Trophoblast cell (in vitro differentiated cells and primary cell): ENCODE results near the gene SLC66A3.

Experiments used
- DNase-seq, 2 donors: peaks; one replicate each; pipeline ENCODE4 v3.0.0-alpha.2; 2016
- H2AFZ ChIP-seq: 2 replicates; pipeline ENCODE4 v1.6.1; 2013; ENCODE audit warnings: low read length, moderate library complexity, mild to moderate bottlenecking; ENCODE audit not compliant: insufficient read depth, poor library complexity
- H2AK5ac ChIP-seq: 2 replicates; pipeline ENCODE4 v1.6.1; 2013; ENCODE audit warnings: mild to moderate bottlenecking, low read length
- H2BK120ac ChIP-seq: 2 replicates; pipeline ENCODE4 v1.6.1; 2013; ENCODE audit warnings: low read length, mild to moderate bottlenecking, moderate library complexity; ENCODE audit not compliant: insufficient read depth, poor library complexity
- H2BK12ac ChIP-seq: 2 replicates; pipeline ENCODE4 v1.6.1; 2013; ENCODE audit warnings: mild to moderate bottlenecking, low read length, moderate library complexity
- H2BK5ac ChIP-seq: 2 replicates; pipeline ENCODE4 v1.6.1; 2013; ENCODE audit warnings: low read length, low read depth, moderate library complexity, mild to moderate bottlenecking; ENCODE audit not compliant: poor library complexity
- H3K14ac ChIP-seq: 2 replicates; pipeline ENCODE4 v1.6.1; 2013; ENCODE audit warnings: mild to moderate bottlenecking, low read length
- H3K18ac ChIP-seq: 2 replicates; pipeline ENCODE4 v1.6.1; 2013; ENCODE audit warnings: mild to moderate bottlenecking, low read length
- H3K23ac ChIP-seq: 2 replicates; pipeline ENCODE4 v1.6.1; 2013; ENCODE audit warnings: low read length
- H3K27ac ChIP-seq: 2 replicates; pipeline ENCODE4 v1.5.1; 2013; ENCODE audit warnings: low read depth, mild to moderate bottlenecking, inconsistent platforms, low read length, moderate library complexity
- H3K27me3 ChIP-seq: 2 replicates; pipeline ENCODE4 v1.6.1; 2013; ENCODE audit warnings: inconsistent platforms, mild to moderate bottlenecking, low read length, moderate library complexity; ENCODE audit not compliant: insufficient read depth
- H3K36me3 ChIP-seq, 2 experiments: 1 replicate in 1 of 2; 2 replicates in 1 of 2; pipeline ENCODE4 v1.6.1; 2013; ENCODE audit warnings: low read length in 2 of 2, mild to moderate bottlenecking in 2 of 2, moderate library complexity in 1 of 2; ENCODE audit not compliant: insufficient read depth in 2 of 2, control insufficient read depth in 1 of 2
- H3K4ac ChIP-seq: 2 replicates; pipeline ENCODE4 v1.6.1; 2013; ENCODE audit warnings: low read depth, mild to moderate bottlenecking, low read length, moderate library complexity
- H3K4me1 ChIP-seq, 2 experiments: 1 replicate in 1 of 2; 2 replicates in 1 of 2; pipeline ENCODE4 v1.6.1; 2013; ENCODE audit warnings: low read length in 2 of 2, mild to moderate bottlenecking in 2 of 2, moderate library complexity in 1 of 2; ENCODE audit not compliant: insufficient read depth in 2 of 2, control insufficient read depth in 1 of 2
- H3K4me2 ChIP-seq: 2 replicates; pipeline ENCODE4 v1.6.1; 2013; ENCODE audit warnings: inconsistent platforms, mild to moderate bottlenecking, low read length, moderate library complexity
- H3K4me3 ChIP-seq: 2 replicates; pipeline ENCODE4 v1.5.1; 2013; ENCODE audit warnings: mild to moderate bottlenecking, low read depth, low read length, inconsistent platforms
- H3K79me1 ChIP-seq: one replicate; pipeline ENCODE4 v1.6.1; 2013; ENCODE audit warnings: low read length
- H3K79me2 ChIP-seq: 2 replicates; pipeline ENCODE4 v1.6.1; 2013; ENCODE audit warnings: low read length, mild to moderate bottlenecking; ENCODE audit not compliant: control insufficient read depth, insufficient read depth, poor library complexity
- H3K9ac ChIP-seq: 2 replicates; pipeline ENCODE4 v1.6.1; 2013; ENCODE audit warnings: mild to moderate bottlenecking, low read length
- H3K9me3 ChIP-seq: 2 replicates; pipeline ENCODE4 v1.6.1; 2013; ENCODE audit warnings: low read depth, mild to moderate bottlenecking, control low read depth, inconsistent platforms, low read length; ENCODE audit not compliant: insufficient read depth
- H4K12ac ChIP-seq: 2 replicates; pipeline ENCODE4 v1.6.1; 2013; ENCODE audit warnings: low read depth, mild to moderate bottlenecking, low read length, moderate library complexity
- H4K8ac ChIP-seq: 2 replicates; pipeline ENCODE4 v1.6.1; 2013; ENCODE audit warnings: low read depth, mild to moderate bottlenecking, low read length, moderate library complexity
- H4K91ac ChIP-seq: one replicate; pipeline ENCODE4 v1.6.1; 2013; ENCODE audit warnings: low read depth, mild to moderate bottlenecking, low read length, moderate library complexity
- WGBS: extraction: QIAGEN DNeasy Blood & Tissue Kit; methylation state at CpG from one replicate; pipeline ENCODE4 v1.1.7; 2013; ENCODE audit warnings: missing lambda C conversion rate; ENCODE audit not compliant: insufficient read length, insufficient coverage; ENCODE audit errors: extremely low coverage; 5-methylcytosine and 5-hydroxymethylcytosine counted together

SLC66A3 gene

DNA sequence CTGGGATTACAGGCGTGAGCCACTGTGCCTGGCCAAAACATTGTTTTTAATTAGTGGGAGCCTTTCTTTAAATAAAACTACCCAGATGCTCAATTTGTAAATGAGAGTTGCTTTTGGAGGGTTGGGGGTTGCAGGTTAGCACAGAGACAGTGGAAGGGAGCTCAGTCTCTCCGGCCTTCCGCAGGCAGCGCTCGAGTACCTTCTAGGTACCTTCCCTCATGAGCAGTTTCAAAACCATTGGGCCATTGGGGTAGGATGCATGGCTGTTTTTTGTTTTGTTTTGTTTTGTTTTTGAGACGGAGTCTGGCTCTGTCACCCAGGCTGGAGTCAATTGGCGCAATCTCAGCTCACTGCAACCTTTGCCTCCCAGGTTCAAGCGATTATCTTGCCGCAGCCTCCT lies 19.0 kb downstream of the SLC66A3 start:
- H2AK5ac ChIP-seq = no peak overlapping the region
- no peaks in the 10 kb centered on the region for H3K27me3 ChIP-seq
- H3K4me3 ChIP-seq = no peak overlapping the region
- peaks cover 0 to 2% of the 10 kb centered on the region in 2 experiments for H3K36me3 ChIP-seq
- no peak overlapping the region for H3K4ac ChIP-seq
- H3K79me1 ChIP-seq = peaks cover 1% of the 10 kb centered on the region
- no CpG with 5 or more reads among the region's 9 CpGs for WGBS
- H3K4me2 ChIP-seq = no peak overlapping the region
- no peak overlapping the region for H2AFZ ChIP-seq
- no peak overlapping the region for H3K23ac ChIP-seq
- no peak overlapping the region for H2BK5ac ChIP-seq
- no peaks in the 10 kb centered on the region for H3K79me2 ChIP-seq
- no peak overlapping the region for H2BK12ac ChIP-seq
- no peak overlapping the region for H2BK120ac ChIP-seq
- H3K27ac ChIP-seq = no peak overlapping the region
- peaks cover 3 to 4% of the 10 kb centered on the region in 2 experiments for H3K4me1 ChIP-seq
- DNase-seq = no peak
- H3K9ac ChIP-seq = no peak overlapping the region
- H4K8ac ChIP-seq = no peak overlapping the region
- no peak overlapping the region for H3K18ac ChIP-seq
- H4K12ac ChIP-seq = no peak overlapping the region
- H3K14ac ChIP-seq = no peak overlapping the region
- no peak overlapping the region for H4K91ac ChIP-seq
- H3K9me3 ChIP-seq = no peaks in the 10 kb centered on the region

DNA sequence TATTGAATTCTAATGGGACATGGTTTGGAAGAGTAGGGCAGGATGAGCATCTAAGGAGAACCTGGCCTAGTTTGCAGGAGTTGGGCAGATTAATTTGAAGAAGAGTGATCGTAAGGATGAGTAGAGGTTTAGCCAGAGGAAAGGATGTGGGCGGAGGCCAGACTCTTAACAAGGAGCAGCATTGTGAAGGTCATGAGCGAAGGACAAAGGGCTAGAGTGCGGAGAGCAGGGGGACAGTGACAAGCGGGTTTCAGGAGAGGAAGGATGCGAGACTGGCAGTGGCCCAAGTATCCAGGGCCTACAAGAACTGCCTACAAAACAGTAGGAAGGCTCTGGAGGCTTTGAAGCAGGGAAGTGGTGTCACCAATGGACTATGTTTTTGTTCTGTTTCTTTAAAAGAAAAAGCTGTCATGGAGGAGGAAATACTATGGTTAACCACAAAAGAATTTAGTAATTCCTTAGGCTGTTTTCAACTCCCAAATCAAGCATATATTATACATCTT lies 20.1 kb downstream of the SLC66A3 start:
- H3K4me1 ChIP-seq = no peaks in the 10 kb centered on the region
- H3K79me2 ChIP-seq = no peaks in the 10 kb centered on the region
- no peak for DNase-seq
- H3K9ac ChIP-seq = no peak overlapping the region
- peaks cover 2 to 4% of the 10 kb centered on the region in 2 experiments for H3K36me3 ChIP-seq
- H2BK120ac ChIP-seq = no peak overlapping the region
- H3K27ac ChIP-seq = no peak overlapping the region
- H2AK5ac ChIP-seq = no peak overlapping the region
- WGBS = 100% methylated on average over 1 of the region's 6 CpGs
- no peak overlapping the region for H3K4ac ChIP-seq
- H3K27me3 ChIP-seq = no peaks in the 10 kb centered on the region
- H2AFZ ChIP-seq = no peak overlapping the region
- H4K12ac ChIP-seq = no peak overlapping the region
- no peaks in the 10 kb centered on the region for H3K79me1 ChIP-seq
- no peak overlapping the region for H3K4me3 ChIP-seq
- H3K9me3 ChIP-seq = no peaks in the 10 kb centered on the region
- no peak overlapping the region for H3K18ac ChIP-seq
- H4K8ac ChIP-seq = no peak overlapping the region
- no peak overlapping the region for H3K14ac ChIP-seq
- H4K91ac ChIP-seq = no peak overlapping the region
- no peak overlapping the region for H2BK12ac ChIP-seq
- no peak overlapping the region for H3K23ac ChIP-seq
- no peak overlapping the region for H2BK5ac ChIP-seq
- H3K4me2 ChIP-seq = no peak overlapping the region

DNA sequence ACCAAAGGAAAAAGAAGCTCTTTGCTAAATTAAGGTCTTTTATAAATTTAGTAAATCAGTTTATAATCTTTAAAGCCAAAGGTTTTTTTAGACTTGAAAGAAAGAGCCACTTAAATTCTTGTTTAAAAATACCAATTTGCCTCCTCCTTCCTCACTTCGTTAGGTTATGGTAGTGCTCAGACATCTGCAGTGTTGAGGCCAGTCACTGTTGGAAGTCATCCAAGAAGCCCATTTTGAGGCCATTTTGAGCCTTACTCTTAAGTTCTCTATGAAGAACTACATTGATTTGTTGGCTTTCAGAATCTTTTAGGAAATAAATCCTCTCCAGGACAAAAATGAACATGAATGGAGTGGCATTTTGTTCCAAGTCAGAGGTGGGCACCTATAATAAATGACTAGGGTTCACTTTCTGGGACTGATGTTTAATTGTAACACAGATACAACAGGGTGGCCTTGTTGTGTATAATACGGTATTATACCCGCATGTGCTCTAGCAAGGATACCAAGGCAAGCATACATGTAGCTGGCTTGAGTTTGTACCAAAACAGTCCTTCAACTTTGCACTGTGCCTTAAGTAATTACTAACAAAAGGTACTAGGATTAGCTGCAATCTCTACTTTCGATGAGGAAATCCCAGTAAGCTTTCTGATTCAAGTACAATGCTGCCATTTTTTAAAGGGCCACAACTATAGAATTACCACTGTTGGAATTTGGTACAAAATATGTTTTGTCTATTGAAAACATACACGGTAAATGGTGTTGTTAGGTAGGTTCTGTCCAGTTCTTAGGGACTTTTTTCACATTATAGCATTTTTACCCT lies 22.8 kb downstream of the SLC66A3 start:
- no peak for DNase-seq
- Histone ChIP-seq H3K4me2 (no peak overlapping the region), H3K23ac (no peak overlapping the region), H4K8ac (no peak overlapping the region), H4K91ac (no peak overlapping the region), H2AK5ac (no peak overlapping the region), H4K12ac (no peak overlapping the region), H3K18ac (no peak overlapping the region), H3K36me3 (peaks cover 2 to 9% of the 10 kb centered on the region in 2 experiments), H3K79me1 (no peaks in the 10 kb centered on the region), H3K9me3 (no peaks in the 10 kb centered on the region), H2BK120ac (no peak overlapping the region), H3K79me2 (no peaks in the 10 kb centered on the region), H2BK12ac (no peak overlapping the region), H2AFZ (no peak overlapping the region), H3K4me1 (no peaks in the 10 kb centered on the region), H3K27ac (no peak overlapping the region), H3K27me3 (no peaks in the 10 kb centered on the region), H3K4ac (no peak overlapping the region), H2BK5ac (no peak overlapping the region), H3K4me3 (no peak overlapping the region), H3K14ac (no peak overlapping the region), H3K9ac (no peak overlapping the region)
- WGBS = no CpG with 5 or more reads among the region's 5 CpGs

DNA sequence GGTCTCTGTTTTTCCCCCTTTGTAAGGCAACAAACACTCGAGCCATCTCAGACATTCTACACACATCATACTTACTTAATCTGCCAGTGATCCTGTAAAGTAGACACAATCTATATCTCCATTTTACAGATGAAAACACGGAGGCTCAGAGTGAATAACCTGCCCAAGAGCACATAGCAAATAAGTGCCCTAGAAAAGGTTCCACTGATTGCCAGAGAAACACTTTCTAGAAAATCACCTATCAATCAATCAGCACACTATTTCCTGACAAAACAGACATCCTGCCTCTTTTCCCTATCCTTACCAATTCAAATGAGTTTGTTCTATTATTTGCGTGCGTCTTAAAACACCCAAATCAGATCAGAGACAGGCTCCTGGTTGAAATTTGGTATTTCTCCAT lies 23.9 kb downstream of the SLC66A3 start:
- DNase-seq = no peak
- no peaks in the 10 kb centered on the region for H3K79me2 ChIP-seq
- H2AFZ ChIP-seq = no peak overlapping the region
- no peak overlapping the region for H4K91ac ChIP-seq
- no CpG with 5 or more reads among the region's 4 CpGs for WGBS
- H3K36me3 ChIP-seq = peaks cover 2 to 8% of the 10 kb centered on the region in 2 experiments
- no peak overlapping the region for H2BK5ac ChIP-seq
- no peaks in the 10 kb centered on the region for H3K79me1 ChIP-seq
- no peak overlapping the region for H2BK12ac ChIP-seq
- H3K27ac ChIP-seq = no peak overlapping the region
- no peak overlapping the region for H4K8ac ChIP-seq
- H3K4me1 ChIP-seq = no peaks in the 10 kb centered on the region
- H3K4ac ChIP-seq = no peak overlapping the region
- H3K4me3 ChIP-seq = no peak overlapping the region
- no peak overlapping the region for H3K4me2 ChIP-seq
- H4K12ac ChIP-seq = no peak overlapping the region
- H3K23ac ChIP-seq = no peak overlapping the region
- no peak overlapping the region for H2AK5ac ChIP-seq
- H3K9me3 ChIP-seq = no peaks in the 10 kb centered on the region
- H3K14ac ChIP-seq = no peak overlapping the region
- no peak overlapping the region for H2BK120ac ChIP-seq
- no peaks in the 10 kb centered on the region for H3K27me3 ChIP-seq
- H3K9ac ChIP-seq = no peak overlapping the region
- no peak overlapping the region for H3K18ac ChIP-seq
